Ectodermal cell (in vitro differentiated cells): ENCODE results near the gene XPO5. TPM values are rescaled to one million over a fixed set of nuclear protein-coding genes. Genes with fewer than 3 reads are reported as not detected.

ENCODE experiments used
- H3K27ac ChIP-seq: 2 replicates; pipeline ENCODE4 v1.7.0; 2013; ENCODE audit warnings: mild to moderate bottlenecking, low read depth, low read length; ENCODE audit not compliant: insufficient read depth, poor library complexity, severe bottlenecking
- H3K27me3 ChIP-seq: 2 replicates; pipeline ENCODE4 v1.7.0; 2013; ENCODE audit warnings: mild to moderate bottlenecking, low read length; ENCODE audit not compliant: insufficient read depth, control insufficient read depth, poor library complexity, severe bottlenecking
- H3K36me3 ChIP-seq: one replicate; pipeline ENCODE4 v1.7.0; 2013; ENCODE audit warnings: low read length; ENCODE audit not compliant: control insufficient read depth, insufficient read depth
- H3K4me1 ChIP-seq: one replicate; pipeline ENCODE4 v1.7.0; 2013; ENCODE audit warnings: low read length; ENCODE audit not compliant: control insufficient read depth, insufficient read depth
- H3K4me3 ChIP-seq: 2 replicates; pipeline ENCODE4 v1.7.0; 2013; ENCODE audit warnings: low read depth, low read length, control low read depth; ENCODE audit not compliant: insufficient read depth
- H3K9me3 ChIP-seq: 2 replicates; pipeline ENCODE4 v1.7.0; 2013; ENCODE audit warnings: mild to moderate bottlenecking, low read length, moderate library complexity; ENCODE audit not compliant: control insufficient read depth
- WGBS, 2 experiments: methylation state at CpG; one replicate each; pipeline ENCODE4 v1.1.7; 2013; ENCODE audit warnings: missing lambda C conversion rate in 2 of 2; 5-methylcytosine and 5-hydroxymethylcytosine counted together
- polyA plus RNA-seq, 4 experiments: library from polyadenylated mRNA; stranded (reverse); fragments of 50-300 nt; gene quantifications; one replicate each; pipeline ENCODE4 v1.2.3, GENCODE V29; 2013

The XPO5 gene
- 72.4 TPM for polyA plus RNA-seq (2013, experiment 1 of 4)
- polyA plus RNA-seq (2013, experiment 2 of 4) = 73.8 TPM
- 48.7 TPM for polyA plus RNA-seq (2013, experiment 3 of 4)
- polyA plus RNA-seq (2013, experiment 4 of 4) = 55.2 TPM

DNA sequence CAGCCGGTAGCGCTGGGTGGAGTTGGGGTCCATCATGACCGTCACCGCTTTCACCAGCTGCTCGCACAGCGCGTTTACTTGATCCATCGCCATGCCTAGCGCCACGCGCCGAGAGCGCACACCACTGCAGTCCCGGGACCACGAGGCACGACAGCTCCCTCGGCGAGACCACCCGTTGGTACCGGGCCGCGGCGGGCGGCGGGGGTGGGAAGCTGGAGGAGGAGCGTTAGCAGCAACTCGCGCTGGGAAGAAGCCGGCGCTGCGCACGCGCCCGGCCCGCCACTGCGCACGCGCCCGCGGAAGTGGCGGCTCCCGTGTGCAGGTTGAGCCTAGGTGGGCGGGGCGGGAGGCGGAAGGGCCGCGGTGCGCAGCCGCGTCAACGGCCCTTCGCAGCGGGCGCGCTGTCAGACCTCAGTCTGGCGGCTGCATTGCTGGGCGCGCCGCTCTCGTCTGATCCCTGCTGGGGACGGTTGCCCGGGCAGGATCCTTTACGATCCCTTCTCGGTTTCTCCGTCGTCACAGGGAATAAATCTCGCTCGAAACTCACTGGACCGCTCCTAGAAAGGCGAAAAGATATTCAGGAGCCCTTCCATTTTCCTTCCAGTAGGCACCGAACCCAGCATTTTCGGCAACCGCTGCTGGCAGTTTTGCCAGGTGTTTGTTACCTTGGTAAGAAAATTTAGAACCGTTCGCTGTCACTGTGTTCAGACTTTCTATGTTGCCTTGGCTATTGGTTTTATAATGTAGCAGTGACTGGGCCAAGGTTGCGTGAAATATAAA is at the start of gene XPO5, which contains the start of gene POLH:
Gene XPO5 (minus strand): TSS at position 267 of the 780 bp plus-strand sequence. CDS start 174 bp downstream, at position 93.
Gene POLH (plus strand): TSS at position 414 of the 780 bp plus-strand sequence. CDS start 6,135 bp downstream, outside the sequence.
- no peaks in the 10 kb centered on the region for H3K27me3 ChIP-seq
- H3K36me3 ChIP-seq = peaks cover 10% of the 10 kb centered on the region
- H3K27ac ChIP-seq = peak within 1 kb of the TSS; percentile 73
- WGBS, 2 experiments = 1% methylated on average over 76 of the region's 76 CpGs
- no peaks in the 10 kb centered on the region for H3K9me3 ChIP-seq
- peak within 1 kb of the TSS; percentile 83 for H3K4me3 ChIP-seq
- peaks cover 6% of the 10 kb centered on the region for H3K4me1 ChIP-seq

DNA sequence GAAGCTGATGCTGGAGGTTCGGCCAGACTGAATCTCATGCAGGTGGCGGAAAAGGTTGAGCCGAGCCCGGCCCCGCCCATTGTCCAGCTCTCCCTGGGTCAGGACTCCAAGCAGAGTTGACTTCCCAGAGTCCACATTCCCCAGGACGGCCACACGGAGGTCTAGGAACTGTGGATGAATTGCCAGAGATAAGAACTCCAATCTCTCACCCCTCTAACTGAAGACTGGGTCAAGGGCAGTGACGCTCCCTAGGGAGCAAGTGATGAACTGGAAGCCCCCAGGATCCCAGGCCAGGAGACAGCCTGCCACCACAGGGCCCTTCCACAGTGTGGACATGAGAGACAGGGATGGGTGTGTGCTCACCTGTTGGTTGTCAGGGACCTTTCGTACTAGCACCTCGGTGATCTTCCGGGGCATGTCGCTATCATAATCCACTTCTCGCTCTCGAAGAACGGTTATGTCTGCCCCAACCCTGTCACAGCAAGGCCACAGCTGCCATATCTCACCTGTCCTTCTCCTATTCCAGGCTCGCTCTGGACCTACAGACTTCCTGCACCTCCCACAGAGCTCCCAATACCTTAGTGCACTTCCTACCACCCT is 49.7 kb upstream of the XPO5 start:
- H3K9me3 ChIP-seq = no peaks in the 10 kb centered on the region
- no peak overlapping the region for H3K4me3 ChIP-seq
- H3K4me1 ChIP-seq = peaks cover 6% of the 10 kb centered on the region
- H3K27me3 ChIP-seq = no peaks in the 10 kb centered on the region
- WGBS, 2 experiments = 96 to 97% methylated on average over 16 of the region's 16 CpGs
- peaks cover 56% of the 10 kb centered on the region for H3K36me3 ChIP-seq
- no peak overlapping the region for H3K27ac ChIP-seq

DNA sequence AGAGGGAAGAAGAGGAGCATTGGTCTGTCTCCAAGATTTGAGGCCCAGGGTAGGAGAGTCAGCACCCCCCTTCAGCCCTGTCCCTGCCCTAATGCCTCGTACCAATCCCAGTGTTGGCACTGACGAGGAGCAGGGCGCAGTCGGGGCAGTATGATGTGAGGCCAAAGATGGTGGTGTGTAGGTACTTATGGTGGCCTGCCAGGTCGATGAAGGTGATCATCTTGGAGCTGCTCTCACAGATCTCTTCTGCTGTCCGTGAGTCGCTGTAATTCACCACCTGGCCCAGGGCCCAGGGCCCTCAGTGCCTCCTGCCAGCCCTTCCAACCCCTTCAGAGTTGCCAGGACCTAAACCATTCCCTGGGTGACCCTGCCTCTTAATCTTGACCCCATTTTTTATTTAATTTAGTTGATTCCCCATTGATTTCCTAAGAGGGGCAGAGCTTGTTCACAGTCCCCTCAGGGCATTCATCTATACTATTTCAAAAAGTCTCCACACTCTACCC is 49.0 kb upstream of the XPO5 start:
- Histone ChIP-seq H3K27me3 (no peaks in the 10 kb centered on the region), H3K4me1 (peaks cover 6% of the 10 kb centered on the region), H3K4me3 (no peak overlapping the region), H3K36me3 (peaks cover 56% of the 10 kb centered on the region), H3K27ac (no peak overlapping the region), H3K9me3 (no peaks in the 10 kb centered on the region)
- WGBS, 2 experiments = 96 to 97% methylated on average over 7 of the region's 7 CpGs

DNA sequence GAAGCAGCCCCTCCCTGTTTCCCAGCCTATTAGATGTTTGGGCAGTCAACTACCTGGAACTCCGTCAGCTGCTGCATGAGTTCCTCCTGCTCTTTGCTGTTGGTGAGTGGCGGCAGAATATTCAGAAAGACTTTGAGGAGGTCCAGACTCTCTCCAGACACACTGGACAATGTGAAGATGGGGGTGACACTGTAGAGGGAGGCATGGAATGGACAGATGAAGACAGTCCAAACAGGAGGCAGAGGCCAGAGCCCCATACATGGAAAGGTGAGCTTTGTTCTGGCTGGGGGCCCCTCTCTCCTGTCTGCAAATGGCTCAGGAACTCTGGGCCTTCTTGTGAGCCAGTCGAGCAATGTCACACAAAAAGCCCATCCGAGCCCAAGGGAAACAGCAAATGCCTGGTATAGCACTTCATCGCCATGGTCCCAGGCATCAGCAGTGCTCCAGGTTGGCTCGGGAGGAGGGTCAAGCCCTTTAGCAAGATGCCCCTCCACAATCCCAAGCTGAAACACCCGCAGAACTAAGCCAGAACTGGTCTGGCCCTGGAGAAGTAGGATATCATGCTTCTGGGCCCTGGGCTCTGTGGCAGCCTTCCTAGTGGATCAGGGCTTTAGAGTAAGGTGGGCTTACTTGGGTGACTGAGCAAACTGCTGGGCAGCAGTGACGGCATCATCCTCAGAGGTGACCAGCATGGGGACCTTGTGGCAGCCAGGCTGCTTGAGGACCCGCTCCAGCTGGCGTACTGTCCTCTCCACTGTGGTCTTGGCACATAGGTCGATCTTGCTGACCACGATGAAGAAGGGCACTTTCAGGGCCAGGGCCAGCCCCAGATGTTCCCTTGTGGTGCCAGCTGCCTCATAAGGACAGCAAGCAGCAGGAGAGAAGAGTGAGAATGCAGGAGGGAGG is 48.3 kb upstream of the XPO5 start:
- Histone ChIP-seq H3K27ac (no peak overlapping the region), H3K4me1 (peaks cover 6% of the 10 kb centered on the region), H3K36me3 (peaks cover 56% of the 10 kb centered on the region), H3K27me3 (no peaks in the 10 kb centered on the region), H3K9me3 (no peaks in the 10 kb centered on the region), H3K4me3 (no peak overlapping the region)
- 95% methylated on average over 12 of the region's 12 CpGs for WGBS, 2 experiments

DNA sequence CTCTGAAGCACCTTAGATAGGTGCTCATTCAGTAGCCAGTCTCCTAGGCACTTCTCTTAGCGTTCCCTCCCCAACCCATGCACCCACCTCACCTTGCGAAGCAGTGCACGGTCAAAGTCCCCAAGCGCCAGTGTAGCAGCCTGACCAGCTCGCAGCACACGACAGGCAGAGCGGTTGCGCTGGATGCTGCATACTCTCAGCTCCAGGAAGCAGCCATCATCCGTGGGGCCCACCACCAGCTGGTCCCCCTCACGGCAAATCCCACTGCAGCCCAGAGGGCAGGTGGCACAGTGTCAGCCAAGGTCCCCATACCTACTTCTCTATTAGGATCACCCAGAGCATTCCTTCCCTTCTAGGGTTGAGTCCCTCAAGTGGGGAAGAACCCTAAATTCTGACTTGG is 46.7 kb upstream of the XPO5 start:
- H3K27ac ChIP-seq = no peak overlapping the region
- WGBS, 2 experiments = 95 to 96% methylated on average over 10 of the region's 10 CpGs

DNA sequence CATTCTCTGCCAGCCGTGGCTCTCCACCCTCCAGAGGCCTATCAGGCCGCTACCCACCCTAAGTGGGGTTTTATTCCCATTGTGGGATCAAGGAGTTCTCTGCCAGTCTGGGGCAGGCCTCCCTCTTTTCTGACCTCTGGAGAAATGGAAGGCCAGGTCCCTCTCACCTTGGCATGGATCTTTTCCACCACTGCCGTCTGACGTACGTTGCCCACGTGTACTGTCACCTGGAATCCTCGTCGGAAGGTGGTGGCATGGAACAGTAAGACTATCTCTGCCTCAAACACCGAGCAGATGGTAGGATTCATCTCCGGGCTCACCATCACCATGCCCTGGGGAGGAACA is 46.0 kb upstream of the XPO5 start:
- Histone ChIP-seq H3K36me3 (peaks cover 56% of the 10 kb centered on the region), H3K27me3 (no peaks in the 10 kb centered on the region), H3K4me3 (no peak overlapping the region), H3K27ac (no peak overlapping the region), H3K9me3 (no peaks in the 10 kb centered on the region), H3K4me1 (no peaks in the 10 kb centered on the region)
- WGBS, 2 experiments = 95% methylated on average over 10 of the region's 10 CpGs

More for the DNA sequence above, 46.7 kb upstream of the XPO5 start:
- Histone ChIP-seq H3K4me1 (peaks cover 3% of the 10 kb centered on the region), H3K4me3 (no peak overlapping the region), H3K9me3 (no peaks in the 10 kb centered on the region), H3K36me3 (peaks cover 56% of the 10 kb centered on the region), H3K27me3 (no peaks in the 10 kb centered on the region)

DNA sequence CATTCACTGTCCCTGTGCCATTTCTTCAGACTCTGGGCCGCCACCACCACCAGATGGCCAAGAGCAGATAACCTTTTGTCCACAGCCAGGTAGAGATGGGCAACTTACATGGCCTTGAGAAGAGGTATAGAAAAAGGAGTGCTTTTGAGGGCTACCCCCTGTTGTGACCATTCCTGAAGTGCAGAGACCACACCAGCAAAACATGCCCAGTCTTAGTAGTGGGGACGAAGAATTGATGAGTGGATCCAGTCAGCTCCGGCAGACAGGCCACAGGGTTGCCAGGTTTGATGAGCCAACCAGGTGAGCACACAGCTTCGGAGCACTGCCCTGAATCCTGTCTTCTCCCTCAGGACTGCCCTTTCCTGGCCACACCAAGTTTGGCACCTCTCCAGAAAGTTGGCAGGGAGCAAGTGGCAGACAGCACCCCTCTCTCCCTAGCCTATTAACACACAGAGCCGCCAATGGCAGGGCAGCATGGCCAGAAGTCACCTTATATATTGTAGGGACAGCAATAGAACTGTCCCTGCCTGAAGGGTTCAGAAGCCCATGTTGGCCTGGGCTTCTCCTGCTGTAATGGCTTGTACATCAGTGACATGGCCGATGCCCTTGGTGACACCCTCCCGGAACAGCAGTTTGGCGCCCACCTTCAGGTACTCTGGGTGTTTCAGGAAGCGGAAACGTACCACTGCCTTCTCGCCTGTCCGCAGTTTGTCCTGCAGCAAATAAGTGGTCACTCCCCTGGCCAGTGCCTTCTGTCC is 45.4 kb upstream of the XPO5 start:
- Histone ChIP-seq H3K36me3 (peaks cover 55% of the 10 kb centered on the region), H3K4me1 (no peaks in the 10 kb centered on the region), H3K27ac (no peak overlapping the region), H3K9me3 (no peaks in the 10 kb centered on the region), H3K4me3 (no peak overlapping the region), H3K27me3 (no peaks in the 10 kb centered on the region)
- WGBS, 2 experiments = 95 to 97% methylated on average over 12 of the region's 12 CpGs

DNA sequence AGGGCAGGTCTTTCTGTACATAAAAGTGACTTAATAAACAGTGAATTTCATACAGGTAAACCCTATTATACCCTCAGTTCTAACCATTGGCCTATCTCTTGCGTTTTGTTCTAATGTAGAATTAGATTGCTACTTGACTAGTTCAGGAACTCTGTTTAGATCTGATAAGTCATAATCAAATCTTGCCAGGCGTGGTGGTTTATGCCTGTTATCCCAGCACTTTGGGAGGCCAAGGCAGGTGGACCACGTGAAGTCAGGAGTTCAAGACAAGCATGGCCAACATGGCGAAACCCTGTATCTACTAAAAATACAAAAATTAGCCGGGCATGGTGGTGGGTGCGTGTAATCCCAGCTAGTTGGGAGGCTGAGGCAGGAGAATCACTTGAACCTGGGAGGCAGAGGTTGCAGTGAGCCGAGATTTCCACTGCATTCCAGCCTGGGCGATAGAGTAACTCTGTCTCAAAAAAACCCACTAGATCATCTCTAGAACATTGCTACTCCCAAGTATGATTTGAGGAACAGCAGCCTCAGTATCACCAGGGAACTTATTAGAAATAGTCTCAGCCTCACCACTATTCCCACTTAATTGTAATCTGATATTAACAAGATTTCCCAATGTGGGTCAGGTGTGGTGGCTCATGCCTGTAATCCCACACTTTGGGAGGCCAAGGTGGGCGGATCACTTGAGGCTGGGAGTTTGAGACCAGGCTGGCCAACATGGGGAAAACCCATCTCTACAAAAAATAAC is 41.1 kb upstream of the XPO5 start:
- 93 to 94% methylated on average over 9 of the region's 9 CpGs for WGBS, 2 experiments
- H3K36me3 ChIP-seq = peaks cover 21% of the 10 kb centered on the region

DNA sequence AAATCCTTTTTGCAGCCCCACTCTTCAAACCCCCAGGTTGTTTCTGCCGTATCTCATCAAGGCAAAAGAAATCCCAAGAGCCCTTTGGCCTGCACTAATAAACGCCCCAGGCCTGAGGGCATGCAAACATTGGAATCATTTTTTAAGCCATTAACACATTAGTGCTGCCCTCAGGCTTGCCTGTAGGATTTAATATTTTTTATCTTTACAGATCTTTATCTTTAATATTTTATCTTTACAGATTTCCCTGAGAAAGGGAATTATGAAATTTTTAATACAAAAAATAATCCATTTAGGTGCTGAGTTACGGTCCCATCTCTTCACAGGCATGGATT is 38.5 kb upstream of the XPO5 start:
- H3K4me1 ChIP-seq = no peaks in the 10 kb centered on the region
- no peaks in the 10 kb centered on the region for H3K9me3 ChIP-seq
- no peak overlapping the region for H3K27ac ChIP-seq
- H3K27me3 ChIP-seq = no peaks in the 10 kb centered on the region
- 94 to 95% methylated on average over 2 to 3 of the region's 3 CpGs for WGBS, 2 experiments
- H3K4me3 ChIP-seq = no peak overlapping the region
- H3K36me3 ChIP-seq = peaks cover 7% of the 10 kb centered on the region

More for the DNA sequence above, 41.1 kb upstream of the XPO5 start:
- Histone ChIP-seq H3K27ac (no peak overlapping the region), H3K27me3 (no peaks in the 10 kb centered on the region), H3K4me1 (no peaks in the 10 kb centered on the region), H3K9me3 (no peaks in the 10 kb centered on the region), H3K4me3 (no peak overlapping the region)
